Rectal smooth muscle tissue (tissue), 1 donor: ENCODE measurements around the gene ALPK1.

ENCODE experiments used
- H3K27ac ChIP-seq: one replicate; pipeline ENCODE4 v1.7.0; 2013; ENCODE audit warnings: low read depth, low read length, inconsistent platforms
- H3K27me3 ChIP-seq: one replicate; pipeline ENCODE4 v1.7.0; 2013; ENCODE audit warnings: low read length; ENCODE audit not compliant: control insufficient read depth, insufficient read depth
- H3K36me3 ChIP-seq: one replicate; pipeline ENCODE4 v1.7.0; 2013; ENCODE audit warnings: low read length; ENCODE audit not compliant: control insufficient read depth, insufficient read depth
- H3K4me1 ChIP-seq: one replicate; pipeline ENCODE4 v1.7.0; 2013; ENCODE audit warnings: low read length; ENCODE audit not compliant: control insufficient read depth, insufficient read depth
- H3K4me3 ChIP-seq: one replicate; pipeline ENCODE4 v1.7.0; 2013; ENCODE audit warnings: low read length
- H3K9ac ChIP-seq: one replicate; pipeline ENCODE4 v1.7.0; 2013; ENCODE audit warnings: low read length

The ALPK1 gene

DNA sequence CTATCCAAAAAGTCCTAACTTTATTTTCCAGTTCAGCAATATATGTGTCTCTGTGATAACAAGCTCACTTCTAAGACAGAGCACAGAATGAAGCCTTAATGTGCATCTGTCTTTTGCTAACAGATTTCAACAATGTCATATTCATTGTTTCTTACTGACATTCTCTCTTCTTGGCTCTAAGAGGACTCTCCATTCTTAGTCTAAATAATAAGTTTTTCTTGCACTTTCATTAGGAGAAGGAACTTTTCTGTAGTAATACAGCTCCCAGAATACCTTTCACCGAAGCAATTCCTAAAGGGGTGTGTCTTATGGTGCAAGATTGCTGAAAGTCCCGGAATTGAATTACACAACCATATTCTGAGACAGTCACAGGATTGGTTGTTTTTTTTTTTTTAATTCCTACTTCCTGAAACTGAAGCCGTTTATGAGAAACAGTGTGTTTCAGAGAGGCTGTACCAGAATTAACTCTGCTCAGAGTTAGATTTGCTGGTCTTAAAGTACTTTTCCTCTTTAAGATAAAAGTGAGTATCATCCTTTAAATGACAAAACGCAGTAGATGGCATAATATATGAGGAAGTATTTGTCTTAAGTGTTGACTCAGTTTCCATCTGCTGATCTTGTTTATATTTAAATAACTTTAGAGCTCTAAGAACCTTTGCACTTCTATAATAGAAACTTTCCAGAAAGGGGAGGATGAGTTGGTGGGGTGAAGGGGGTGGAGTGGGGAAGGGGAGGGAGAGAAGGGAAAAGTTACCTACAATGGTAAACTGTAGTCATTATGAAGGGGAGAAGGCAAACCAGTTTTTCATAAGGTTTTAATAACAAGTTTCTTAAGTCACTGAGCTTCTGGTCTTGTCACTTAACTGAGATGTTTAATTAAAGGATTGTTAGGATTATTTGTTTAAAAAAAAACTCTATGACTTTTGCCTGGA lies at the start of gene ALPK1:
Gene ALPK1, plus strand, starts transcription at position 421 of the 932 bp plus-strand sequence.
- Histone ChIP-seq H3K9ac (no peak within 1 kb of the TSS), H3K27me3 (no peaks in the 10 kb centered on the region), H3K36me3 (no peaks in the 10 kb centered on the region), H3K27ac (peak within 1 kb of the TSS; percentile 73), H3K4me3 (peak within 1 kb of the TSS; percentile 51), H3K4me1 (no peaks in the 10 kb centered on the region)

DNA sequence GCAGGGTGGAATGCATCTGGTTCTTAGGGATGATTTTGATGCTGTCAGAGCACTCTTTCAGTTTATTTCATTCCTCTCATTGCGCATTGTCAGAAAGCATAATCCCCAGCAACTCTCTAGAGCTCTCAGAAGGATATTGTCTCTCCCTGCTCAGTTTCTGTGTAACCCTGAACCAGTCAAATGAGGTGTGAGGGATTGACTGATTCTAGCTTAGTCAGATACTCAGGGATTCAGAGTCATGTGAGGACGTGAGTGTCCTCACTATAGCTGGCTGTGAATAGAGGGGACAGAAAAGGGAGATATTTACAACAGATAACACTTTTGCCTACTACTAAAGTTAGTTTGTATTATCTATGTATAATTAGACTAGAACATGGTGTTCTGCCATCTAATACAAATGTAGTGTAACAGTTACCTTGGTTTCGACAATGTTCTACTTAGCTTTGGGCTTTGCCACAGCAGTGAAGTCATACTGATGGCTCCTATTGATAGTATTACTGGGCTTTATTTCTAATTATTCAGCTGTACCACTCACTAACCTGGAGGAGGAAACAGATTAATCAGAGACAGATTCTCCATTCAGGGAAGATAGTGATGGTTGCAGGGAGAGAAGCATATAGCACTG lies 46.0 kb upstream of the ALPK1 start:
- Histone ChIP-seq H3K9ac (no peak overlapping the region), H3K27ac (no peak overlapping the region), H3K36me3 (no peaks in the 10 kb centered on the region), H3K4me3 (no peak overlapping the region), H3K4me1 (no peaks in the 10 kb centered on the region), H3K27me3 (no peaks in the 10 kb centered on the region)

DNA sequence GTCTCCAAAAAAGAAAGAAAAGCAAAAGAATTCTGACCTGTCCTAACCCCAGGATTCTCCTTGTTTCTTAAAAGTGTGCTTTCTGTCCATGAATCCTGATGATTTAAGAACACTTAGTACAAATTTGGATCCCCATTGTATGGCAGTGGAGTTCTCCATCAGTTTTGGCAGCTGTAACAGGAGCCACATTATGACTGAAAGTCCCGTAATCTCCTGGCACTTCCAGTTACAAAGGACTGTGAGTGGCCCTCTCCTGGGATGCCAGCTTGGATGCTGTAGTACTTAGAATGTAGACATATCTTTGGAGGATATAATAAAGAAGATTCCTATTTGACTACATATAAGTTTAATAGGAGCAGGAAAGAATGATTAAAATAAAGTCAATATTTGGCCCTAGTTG lies 44.9 kb upstream of the ALPK1 start:
- Histone ChIP-seq H3K27ac (no peak overlapping the region), H3K4me3 (no peak overlapping the region), H3K27me3 (no peaks in the 10 kb centered on the region), H3K9ac (no peak overlapping the region), H3K4me1 (no peaks in the 10 kb centered on the region), H3K36me3 (no peaks in the 10 kb centered on the region)

DNA sequence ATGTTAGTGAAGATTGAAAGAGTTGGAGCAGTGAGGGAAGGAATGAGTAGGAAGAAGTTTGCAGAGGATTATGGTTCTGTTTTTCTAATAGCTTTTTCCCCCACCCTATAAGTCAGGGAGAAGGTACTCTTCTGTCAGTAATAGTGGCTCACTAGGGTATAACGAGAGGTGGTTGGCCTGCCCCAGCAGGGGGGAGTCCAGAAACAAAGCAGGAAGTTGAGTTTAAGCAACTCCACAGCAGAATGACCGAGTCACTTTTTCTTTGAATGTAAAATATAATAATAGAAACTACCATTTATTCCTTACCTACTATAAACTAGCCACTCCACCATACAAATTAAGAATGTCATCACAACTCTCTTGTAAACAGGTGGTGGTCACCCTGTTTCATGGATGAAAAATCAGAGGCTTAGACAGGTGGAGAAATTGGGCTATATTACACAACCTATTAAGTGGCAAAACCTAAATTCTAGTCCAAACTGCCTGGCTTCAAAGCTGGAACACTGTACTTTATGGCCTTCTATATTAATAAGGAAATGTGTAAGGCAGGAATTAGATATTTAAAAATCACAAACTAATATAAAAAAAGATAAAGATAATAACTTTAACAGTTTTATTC lies 43.7 kb upstream of the ALPK1 start:
- H3K4me1 ChIP-seq, result no peaks in the 10 kb centered on the region
- no peaks in the 10 kb centered on the region for H3K27me3 ChIP-seq
- no peak overlapping the region for H3K27ac ChIP-seq
- no peak overlapping the region for H3K4me3 ChIP-seq
- H3K36me3 ChIP-seq, result no peaks in the 10 kb centered on the region
- H3K9ac ChIP-seq, result no peak overlapping the region

DNA sequence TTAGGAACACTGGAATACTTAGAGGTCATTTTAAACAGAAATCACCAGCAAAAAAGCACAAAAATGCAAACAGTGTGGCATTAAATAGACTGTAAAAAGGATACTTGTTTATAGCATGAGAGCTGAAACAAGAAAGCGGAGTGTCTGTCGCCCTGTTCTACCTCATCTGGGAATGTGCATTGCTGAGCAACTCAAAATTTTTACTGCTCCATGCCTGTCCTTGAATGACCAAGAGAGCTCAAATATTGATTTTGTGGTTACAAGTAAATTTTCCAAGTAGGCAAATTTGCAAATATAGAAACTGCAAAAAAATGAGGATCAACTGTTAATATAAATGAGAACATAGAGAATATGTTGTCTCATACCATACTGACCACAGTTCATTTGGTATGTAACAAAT lies 40.1 kb upstream of the ALPK1 start:
- no peak overlapping the region for H3K27ac ChIP-seq
- no peaks in the 10 kb centered on the region for H3K36me3 ChIP-seq
- H3K4me1 ChIP-seq, result no peaks in the 10 kb centered on the region
- no peak overlapping the region for H3K4me3 ChIP-seq
- H3K27me3 ChIP-seq, result no peaks in the 10 kb centered on the region
- no peak overlapping the region for H3K9ac ChIP-seq

DNA sequence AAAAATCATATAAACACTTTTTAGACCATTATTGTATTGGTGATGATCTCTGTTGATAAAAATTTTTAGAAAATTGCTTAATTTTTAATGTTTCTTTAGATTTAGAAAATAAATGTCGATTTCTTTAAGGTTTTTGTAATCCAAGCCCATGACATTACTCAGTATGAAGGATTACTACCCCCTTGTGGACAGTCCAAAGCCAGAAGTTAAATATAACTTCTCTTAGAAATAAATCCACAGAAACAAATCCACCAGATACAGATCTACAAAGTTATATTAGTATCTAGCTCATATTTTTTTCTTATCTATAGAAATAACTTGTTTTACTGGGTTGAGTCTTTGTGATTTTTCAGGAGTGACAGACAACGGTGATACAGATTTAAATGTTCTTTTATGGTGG lies 30.3 kb upstream of the ALPK1 start:
- H3K36me3 ChIP-seq, result no peaks in the 10 kb centered on the region
- no peak overlapping the region for H3K9ac ChIP-seq
- no peaks in the 10 kb centered on the region for H3K4me1 ChIP-seq
- H3K27me3 ChIP-seq, result no peaks in the 10 kb centered on the region
- no peak overlapping the region for H3K27ac ChIP-seq
- no peak overlapping the region for H3K4me3 ChIP-seq

DNA sequence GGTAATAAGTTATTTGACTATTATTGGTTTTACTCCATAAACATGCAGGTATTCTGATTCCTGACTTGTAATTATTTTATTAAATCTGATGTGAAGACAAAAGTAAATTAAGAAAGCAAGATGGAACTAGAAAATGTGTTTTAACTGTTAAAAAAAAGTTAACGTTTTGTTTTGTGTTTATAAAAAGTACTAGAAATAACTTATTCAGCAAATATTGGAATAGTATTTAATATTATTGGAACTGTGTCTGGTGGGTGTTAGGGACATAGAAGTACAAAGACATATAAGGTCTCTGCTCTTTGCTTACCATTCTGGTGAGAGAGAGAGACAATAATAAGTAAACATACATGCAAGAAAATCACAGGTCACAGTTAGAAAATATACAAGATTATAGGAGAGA lies 27.1 kb upstream of the ALPK1 start:
- Histone ChIP-seq H3K4me1 (no peaks in the 10 kb centered on the region), H3K4me3 (no peak overlapping the region), H3K9ac (no peak overlapping the region), H3K36me3 (no peaks in the 10 kb centered on the region), H3K27ac (no peak overlapping the region), H3K27me3 (no peaks in the 10 kb centered on the region)

DNA sequence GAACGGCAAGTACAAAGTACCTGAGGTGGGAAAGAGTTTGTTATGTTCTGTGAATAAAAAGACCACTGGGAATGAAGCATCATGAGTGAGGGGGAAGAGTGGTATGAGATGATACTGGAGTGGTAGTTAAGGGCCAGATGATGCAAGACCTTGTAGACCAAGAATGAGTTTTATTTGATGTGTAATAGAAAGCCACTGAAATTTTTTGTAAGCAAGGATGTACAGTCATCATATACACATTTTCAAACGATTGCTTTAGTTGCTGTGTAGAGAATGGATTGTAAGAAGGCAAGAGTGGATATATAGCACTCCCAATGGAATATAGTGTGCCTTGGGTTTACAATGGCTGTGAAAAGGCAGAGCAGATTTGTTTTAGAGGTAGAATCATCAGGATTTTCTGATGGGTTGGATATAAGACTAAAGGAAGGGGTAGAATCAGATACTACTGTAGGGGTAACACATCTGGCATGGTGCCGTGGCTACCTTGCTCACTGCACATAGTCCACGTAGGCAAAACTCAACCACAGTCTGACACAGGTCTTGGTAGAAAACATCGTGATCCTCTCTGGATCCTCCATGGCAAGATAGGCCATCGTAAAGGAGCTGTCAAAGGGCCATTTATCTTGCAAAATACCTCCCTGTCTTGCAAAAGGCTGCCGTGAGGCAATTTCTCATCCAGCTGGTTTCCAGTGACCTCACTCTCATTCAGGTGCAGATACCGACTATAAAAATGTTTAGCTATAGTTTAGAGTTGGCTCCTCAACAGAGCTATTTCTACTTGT lies 26.3 kb upstream of the ALPK1 start:
- Histone ChIP-seq H3K27me3 (no peaks in the 10 kb centered on the region), H3K9ac (no peak overlapping the region), H3K4me3 (no peak overlapping the region), H3K36me3 (no peaks in the 10 kb centered on the region), H3K4me1 (no peaks in the 10 kb centered on the region), H3K27ac (no peak overlapping the region)

DNA sequence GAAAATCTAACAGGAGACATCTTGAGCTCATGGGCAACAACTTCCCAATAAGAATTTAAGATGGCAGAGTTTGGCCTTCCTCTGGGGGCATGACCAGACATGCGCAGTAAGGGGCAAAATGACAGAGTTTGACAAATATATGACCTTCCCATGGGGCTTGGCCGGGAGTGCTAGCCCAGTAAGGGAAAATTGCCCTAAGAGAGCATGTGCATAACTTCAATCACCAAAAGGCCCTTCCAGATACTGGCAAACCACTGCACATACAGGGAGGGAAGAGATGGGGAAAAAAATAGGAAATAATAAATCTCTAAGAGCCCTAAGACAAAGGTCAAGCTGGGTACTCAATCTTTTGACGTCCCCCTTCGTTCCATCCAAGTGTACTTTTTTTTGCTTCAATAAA lies 24.9 kb upstream of the ALPK1 start:
- Histone ChIP-seq H3K27me3 (no peaks in the 10 kb centered on the region), H3K27ac (no peak overlapping the region), H3K36me3 (no peaks in the 10 kb centered on the region), H3K4me1 (no peaks in the 10 kb centered on the region), H3K9ac (no peak overlapping the region), H3K4me3 (no peak overlapping the region)

DNA sequence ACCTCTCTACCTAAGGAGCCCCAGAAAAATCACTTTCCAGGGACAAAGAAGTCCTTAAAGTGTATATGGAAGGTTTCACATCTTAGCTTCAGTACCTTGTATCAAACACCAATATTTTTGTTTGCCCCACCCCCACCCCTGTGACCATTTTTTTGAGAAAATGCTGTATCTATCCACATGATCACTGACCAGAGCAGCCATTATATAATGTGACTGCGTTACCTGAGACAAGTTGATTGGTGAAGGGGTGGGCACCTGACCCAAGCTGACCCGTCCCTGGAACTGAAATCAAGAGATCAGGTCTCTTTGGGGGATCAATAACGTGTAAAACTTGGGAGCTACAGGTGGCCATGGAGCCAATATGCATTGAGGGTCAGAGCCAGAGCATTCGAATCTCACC lies 22.2 kb upstream of the ALPK1 start:
- Histone ChIP-seq H3K9ac (no peak overlapping the region), H3K36me3 (no peaks in the 10 kb centered on the region), H3K4me3 (no peak overlapping the region), H3K4me1 (no peaks in the 10 kb centered on the region), H3K27ac (no peak overlapping the region), H3K27me3 (no peaks in the 10 kb centered on the region)

DNA sequence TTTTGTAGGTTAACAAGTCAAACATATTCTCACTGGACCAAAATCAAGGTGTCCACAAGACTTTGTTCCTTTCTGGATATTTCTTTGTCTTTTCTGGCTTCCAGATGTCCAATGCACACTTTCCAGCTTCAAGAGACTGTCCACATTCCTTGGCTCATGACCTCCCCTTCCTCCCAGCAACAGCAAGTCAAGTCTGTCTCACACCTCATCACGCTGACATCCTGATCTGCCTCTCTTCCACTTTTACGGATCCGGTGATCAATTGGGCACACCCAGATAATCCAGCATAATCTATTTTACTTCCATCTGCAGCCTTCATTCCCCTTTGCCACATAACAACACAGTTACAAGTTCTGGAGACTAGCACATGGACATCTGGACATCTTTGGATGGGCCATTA lies 21.1 kb upstream of the ALPK1 start:
- no peak overlapping the region for H3K27ac ChIP-seq
- H3K27me3 ChIP-seq, result no peaks in the 10 kb centered on the region
- H3K36me3 ChIP-seq, result no peaks in the 10 kb centered on the region
- H3K4me1 ChIP-seq, result no peaks in the 10 kb centered on the region
- H3K4me3 ChIP-seq, result no peak overlapping the region
- no peak overlapping the region for H3K9ac ChIP-seq

DNA sequence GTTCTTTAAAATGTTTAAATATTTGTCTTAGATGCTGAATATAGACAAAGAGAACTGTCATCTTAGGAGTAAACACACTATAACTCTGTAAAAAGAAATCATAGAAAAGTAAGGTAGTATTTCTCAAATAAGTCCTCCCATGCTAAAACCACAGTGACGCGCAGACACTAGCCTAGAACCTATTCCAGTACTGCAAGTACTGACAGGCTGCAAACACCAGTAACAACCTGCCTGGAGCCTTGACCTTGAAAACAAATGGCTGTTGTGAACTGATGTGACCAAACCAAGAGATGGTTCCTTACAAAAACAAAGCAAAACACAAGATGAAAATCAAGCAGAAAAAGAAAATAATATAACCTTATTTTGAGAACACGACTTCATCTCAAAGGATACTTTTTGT lies 19.9 kb upstream of the ALPK1 start:
- H3K9ac ChIP-seq, result no peak overlapping the region
- no peaks in the 10 kb centered on the region for H3K36me3 ChIP-seq
- no peaks in the 10 kb centered on the region for H3K27me3 ChIP-seq
- H3K4me3 ChIP-seq, result no peak overlapping the region
- H3K27ac ChIP-seq, result no peak overlapping the region
- H3K4me1 ChIP-seq, result no peaks in the 10 kb centered on the region
